Common myeloid progenitor, CD34-positive (primary cell): ENCODE measurements around the gene AKAP13.
"Not testable (repeated sequence)": the region's sequence is repeated elsewhere in the genome, so short reads cannot be mapped to it uniquely, and the experiment has no call there.

Experiments
- CTCF ChIA-PET: fragments of 350-600 bp; sonication (Branson Sonifier 250); formaldehyde crosslinking; loops from one replicate; lab custom pipeline; 2021; ENCODE audit warnings: antibody characterized with exemption; lab: Charles Lee
- POLR2A ChIA-PET: fragments of 350-600 bp; sonication (Branson Sonifier 250); formaldehyde crosslinking; loops from one replicate; lab custom pipeline; 2021; ENCODE audit warnings: antibody characterized with exemption; lab: Charles Lee
- DNase-seq, 3 donors: peaks; one replicate each; pipeline versions ENCODE4 v3.0.0 to v3.0.0-alpha.2; 2013
- H3K27ac ChIP-seq, 2 experiments: 1 replicate in 1 of 2; 2 replicates in 1 of 2; pipeline ENCODE4 v1.7.0; 2013; ENCODE audit warnings: inconsistent platforms in 2 of 2, low read length in 2 of 2, mild to moderate bottlenecking in 2 of 2, low read depth in 1 of 2, moderate library complexity in 1 of 2; ENCODE audit not compliant: severe bottlenecking in 2 of 2, insufficient read depth in 1 of 2, poor library complexity in 1 of 2
- H3K27me3 ChIP-seq, 5 experiments: replicated peaks in 2 of 5; 1 replicate in 3 of 5; 2 replicates in 2 of 5; pipeline versions ENCODE4 v1.6.1 to v1.7.0; 2013; ENCODE audit warnings: low read length in 4 of 5, mild to moderate bottlenecking in 2 of 5, moderate library complexity in 2 of 5, inconsistent platforms in 1 of 5; ENCODE audit not compliant: insufficient read depth in 5 of 5, control insufficient read depth in 4 of 5
- H3K36me3 ChIP-seq, 4 experiments: 1 replicate in 2 of 4; 2 replicates in 2 of 4; pipeline versions ENCODE4 v1.6.1 to v1.7.0; 2013; ENCODE audit warnings: low read length in 3 of 4, control low read depth in 1 of 4, mild to moderate bottlenecking in 1 of 4; ENCODE audit not compliant: control insufficient read depth in 4 of 4, insufficient read depth in 4 of 4
- H3K4me1 ChIP-seq, 4 experiments: 1 replicate in 3 of 4; 2 replicates in 1 of 4; pipeline versions ENCODE4 v1.6.1 to v1.7.1; 2013; ENCODE audit warnings: low read length in 3 of 4, mild to moderate bottlenecking in 3 of 4, control low read depth in 1 of 4, inconsistent platforms in 1 of 4, moderate library complexity in 1 of 4; ENCODE audit not compliant: control insufficient read depth in 4 of 4, insufficient read depth in 4 of 4; ENCODE audit errors: control extremely low read depth in 1 of 4
- H3K4me3 ChIP-seq, 7 experiments: 1 replicate in 4 of 7; 2 replicates in 3 of 7; pipeline versions ENCODE4 v1.5.1 to v1.7.0; 2013; ENCODE audit warnings: mild to moderate bottlenecking in 7 of 7, low read length in 6 of 7, moderate library complexity in 6 of 7, inconsistent platforms in 2 of 7, low read depth in 2 of 7, control low read depth in 1 of 7; ENCODE audit not compliant: insufficient read depth in 4 of 7, control insufficient read depth in 1 of 7; ENCODE audit errors: extremely low read depth in 1 of 7
- H3K9me3 ChIP-seq, 5 experiments: 1 replicate in 4 of 5; 2 replicates in 1 of 5; pipeline versions ENCODE4 v1.6.1 to v1.7.1; 2013; ENCODE audit warnings: low read length in 4 of 5, mild to moderate bottlenecking in 2 of 5, inconsistent platforms in 1 of 5, low read depth in 1 of 5, moderate library complexity in 1 of 5; ENCODE audit not compliant: control insufficient read depth in 4 of 5, insufficient read depth in 2 of 5; ENCODE audit errors: control extremely low read depth in 1 of 5
- WGBS: methylation state at CpG from one replicate; pipeline ENCODE4 v1.1.5; 2013; ENCODE audit not compliant: insufficient coverage; 5-methylcytosine and 5-hydroxymethylcytosine counted together

AKAP13 gene

GRCh38 chr15:85586196-85586595 is 205.8 kb downstream of the AKAP13 start:
- H3K9me3 ChIP-seq, POLR2A ChIA-PET, H3K27ac ChIP-seq, H3K27me3 ChIP-seq, DNase-seq, H3K4me3 ChIP-seq: not testable (repeated sequence)
- Histone ChIP-seq H3K36me3 (peaks cover 2 to 17% (median 8%) of the 10 kb centered on the region in 4 experiments), H3K4me1 (peaks cover 35 to 58% (median 43%) of the 10 kb centered on the region in 4 experiments)
- CTCF ChIA-PET = interaction anchor here (0.6 to 1.6 kb wide), 3 partner anchors 9 to 32 kb away, joined by 3 to 6 read pairs (median 3); no protein-coding TSS in a partner anchor
- 100% methylated on average over 3 of the region's 5 CpGs for WGBS

- H3K27ac ChIP-seq = no peak overlapping the region
Observed at GRCh38 chr15:85587707-85588411, 207.5 kb downstream of the AKAP13 start.

GRCh38 chr15:85588677-85589076 is 208.3 kb downstream of the AKAP13 start:
- Histone ChIP-seq H3K36me3 (peaks cover 2 to 17% (median 8%) of the 10 kb centered on the region in 4 experiments), H3K9me3 (no peaks in the 10 kb centered on the region), H3K27ac (peak overlapping the region in 1 of 2 experiments; percentile 32), H3K4me1 (peaks cover 15 to 40% (median 22%) of the 10 kb centered on the region in 4 experiments), H3K4me3 (no peak overlapping the region), H3K27me3 (no peaks in the 10 kb centered on the region)
- CTCF ChIA-PET = interaction anchor here (1.3 to 2.1 kb wide), 3 partner anchors 10 to 101 kb away, joined by 4 to 5 read pairs (median 5); no protein-coding TSS in a partner anchor
- WGBS = 71% methylated on average over 3 of the region's 3 CpGs
- POLR2A ChIA-PET = no interaction called here
- no peak for DNase-seq

More at GRCh38 chr15:85587707-85588411, 207.5 kb downstream of the AKAP13 start:
- Histone ChIP-seq H3K4me1 (peaks cover 21 to 48% (median 28%) of the 10 kb centered on the region in 4 experiments), H3K36me3 (peaks cover 2 to 17% (median 8%) of the 10 kb centered on the region in 4 experiments), H3K4me3 (no peak overlapping the region), H3K9me3 (no peaks in the 10 kb centered on the region), H3K27me3 (no peaks in the 10 kb centered on the region)
- no peak for DNase-seq
- 96% methylated on average over 3 of the region's 10 CpGs for WGBS
- ChIA-PET POLR2A (no interaction called here), CTCF (interaction anchor here (1.1 to 2.1 kb wide), 4 partner anchors 11 to 100 kb away, joined by 3 to 5 read pairs (median 4); no protein-coding TSS in a partner anchor)

- Histone ChIP-seq H3K9me3 (no peaks in the 10 kb centered on the region), H3K4me1 (peaks cover 5 to 29% (median 11%) of the 10 kb centered on the region in 4 experiments), H3K4me3 (no peak overlapping the region), H3K27ac (no peak overlapping the region), H3K27me3 (no peaks in the 10 kb centered on the region), H3K36me3 (peaks cover 2 to 17% (median 8%) of the 10 kb centered on the region in 4 experiments)
- no CpG with 5 or more reads among the region's 2 CpGs for WGBS
- POLR2A ChIA-PET = no interaction called here
- no peak for DNase-seq
- CTCF ChIA-PET = interaction anchor here (1.6 to 2.1 kb wide), 2 partner anchors 9 kb away, joined by 5 read pairs; no protein-coding TSS in a partner anchor
Observed at GRCh38 chr15:85589851-85590250, 209.4 kb downstream of the AKAP13 start.

- POLR2A ChIA-PET = interaction anchor here (1.7 kb wide), 1 partner anchor 10 kb away, joined by 4 read pairs; no protein-coding TSS in a partner anchor
- H3K36me3 ChIP-seq = peaks cover 2 to 16% (median 8%) of the 10 kb centered on the region in 4 experiments
- no peak for DNase-seq
- 100% methylated on average over 3 of the region's 4 CpGs for WGBS
- H3K9me3 ChIP-seq = no peaks in the 10 kb centered on the region
- H3K4me3 ChIP-seq = no peak overlapping the region
- H3K27me3 ChIP-seq = no peaks in the 10 kb centered on the region
- peaks cover 0 to 20% (median 2%) of the 10 kb centered on the region in 4 experiments for H3K4me1 ChIP-seq
- CTCF ChIA-PET = interaction anchor here (0.9 to 4.0 kb wide), 9 partner anchors 10 to 83 kb away, joined by 3 to 16 read pairs (median 3); no protein-coding TSS in a partner anchor
- no peak overlapping the region for H3K27ac ChIP-seq
Observed at GRCh38 chr15:85591622-85592021, 211.2 kb downstream of the AKAP13 start.

GRCh38 chr15:85592148-85592547 is 211.7 kb downstream of the AKAP13 start:
- H3K27me3 ChIP-seq = no peaks in the 10 kb centered on the region
- DNase-seq = peak in 1 of 3 donors; percentile 35
- 40% methylated on average over 1 of the region's 3 CpGs for WGBS
- CTCF ChIA-PET = interaction anchor here (0.9 to 4.0 kb wide), 7 partner anchors 10 to 137 kb away, joined by 3 to 16 read pairs (median 3); no protein-coding TSS in a partner anchor
- peaks cover 2 to 14% (median 7%) of the 10 kb centered on the region in 4 experiments for H3K36me3 ChIP-seq
- peaks cover 1 to 21% (median 5%) of the 10 kb centered on the region in 4 experiments for H3K4me1 ChIP-seq
- H3K9me3 ChIP-seq = no peaks in the 10 kb centered on the region
- POLR2A ChIA-PET = interaction anchor here (1.7 kb wide), 1 partner anchor 11 kb away, joined by 4 read pairs; no protein-coding TSS in a partner anchor
- H3K4me3 ChIP-seq = no peak overlapping the region
- H3K27ac ChIP-seq = no peak overlapping the region
